Epithelial cell of proximal tubule (primary cell): ENCODE measurements around the gene LY6G6F. TPM values are rescaled to one million over a fixed set of nuclear protein-coding genes. Genes with fewer than 3 reads are reported as not detected.
A peak's percentile ranks its signal among the peaks of the same experiment; 100 is the strongest.

Experiments
- DNase-seq: peaks from one replicate; pipeline ENCODE4 v3.0.0-alpha.2; 2011; ENCODE audit warnings: low read depth
- H3K4me3 ChIP-seq: 2 replicates; pipeline ENCODE4 v1.5.1; 2011; ENCODE audit warnings: low read depth, mild to moderate bottlenecking, low read length
- CTCF ChIP-seq: conservative IDR thresholded peaks from 2 replicates; pipeline ENCODE4 v1.5.1; 2012; ENCODE audit warnings: low read depth, mild to moderate bottlenecking, low read length
- total RNA-seq: library from RNA; depleted of rRNA; stranded (reverse); fragments of >200 nt; gene quantifications from 2 replicates; pipeline ENCODE4 v1.2.3, GENCODE V29; 2015

LY6G6F gene
- total RNA-seq, 1 donor from 2014 or later, result not detected

GRCh38 chr6:31729979-31730630, 23.4 kb downstream of the LY6G6F start:
- H3K4me3 ChIP-seq, result peak overlapping the region; percentile 69
- no peak for TF ChIP-seq CTCF
- DNase-seq, result no peak

- H3K4me3 ChIP-seq, result peak overlapping the region; percentile 69
- TF ChIP-seq CTCF, result no peak
- no peak for DNase-seq
These were observed 24.0 kb downstream of the LY6G6F start for GRCh38 chr6:31730631-31731086.

GRCh38 chr6:31732029-31732428, 25.4 kb downstream of the LY6G6F start:
- no peak for TF ChIP-seq CTCF
- H3K4me3 ChIP-seq, result no peak overlapping the region
- no peak for DNase-seq

GRCh38 chr6:31733734-31734133, 27.1 kb downstream of the LY6G6F start:
- H3K4me3 ChIP-seq, result peak overlapping the region; percentile 95
- no peak for TF ChIP-seq CTCF
- DNase-seq, result no peak

GRCh38 chr6:31734247-31734820, 27.7 kb downstream of the LY6G6F start:
- no peak for TF ChIP-seq CTCF
- no peak for DNase-seq

GRCh38 chr6:31734821-31735406, 28.2 kb downstream of the LY6G6F start:
- H3K4me3 ChIP-seq, result peak overlapping the region; percentile 95
- no peak for DNase-seq
- TF ChIP-seq CTCF, result no peak

More at GRCh38 chr6:31734247-31734820, 27.7 kb downstream of the LY6G6F start:
- H3K4me3 ChIP-seq, result peak overlapping the region; percentile 95
